HUES48 (cell line): ENCODE results near the gene ZNF761.
A peak's percentile ranks its signal among the peaks of the same experiment; 100 is the strongest.
"Not testable (repeated sequence)": the region's sequence is repeated elsewhere in the genome, so short reads cannot be mapped to it uniquely, and the experiment has no call there.

Experiments
- H3K27ac ChIP-seq: one replicate; pipeline ENCODE4 v1.7.0; 2013; ENCODE audit warnings: low read depth, low read length, inconsistent platforms
- H3K27me3 ChIP-seq: 2 replicates; pipeline ENCODE4 v1.6.1; 2013; ENCODE audit warnings: mild to moderate bottlenecking, low read length; ENCODE audit not compliant: control insufficient read depth, insufficient read depth
- H3K36me3 ChIP-seq: 2 replicates; pipeline ENCODE4 v1.6.1; 2013; ENCODE audit warnings: low read length; ENCODE audit not compliant: control insufficient read depth, insufficient read depth
- H3K4me1 ChIP-seq: 2 replicates; pipeline ENCODE4 v1.6.1; 2013; ENCODE audit warnings: mild to moderate bottlenecking, low read length; ENCODE audit not compliant: control insufficient read depth, insufficient read depth
- H3K4me3 ChIP-seq: 2 replicates; pipeline ENCODE4 v1.5.1; 2013; ENCODE audit warnings: mild to moderate bottlenecking, low read depth, low read length
- H3K9ac ChIP-seq: 2 replicates; pipeline ENCODE4 v1.6.1; 2013; ENCODE audit warnings: mild to moderate bottlenecking, low read depth, low read length, moderate library complexity
- H3K9me3 ChIP-seq: 2 replicates; pipeline ENCODE4 v1.6.1; 2013; ENCODE audit warnings: low read length; ENCODE audit not compliant: control insufficient read depth, insufficient read depth

Gene ZNF761

DNA sequence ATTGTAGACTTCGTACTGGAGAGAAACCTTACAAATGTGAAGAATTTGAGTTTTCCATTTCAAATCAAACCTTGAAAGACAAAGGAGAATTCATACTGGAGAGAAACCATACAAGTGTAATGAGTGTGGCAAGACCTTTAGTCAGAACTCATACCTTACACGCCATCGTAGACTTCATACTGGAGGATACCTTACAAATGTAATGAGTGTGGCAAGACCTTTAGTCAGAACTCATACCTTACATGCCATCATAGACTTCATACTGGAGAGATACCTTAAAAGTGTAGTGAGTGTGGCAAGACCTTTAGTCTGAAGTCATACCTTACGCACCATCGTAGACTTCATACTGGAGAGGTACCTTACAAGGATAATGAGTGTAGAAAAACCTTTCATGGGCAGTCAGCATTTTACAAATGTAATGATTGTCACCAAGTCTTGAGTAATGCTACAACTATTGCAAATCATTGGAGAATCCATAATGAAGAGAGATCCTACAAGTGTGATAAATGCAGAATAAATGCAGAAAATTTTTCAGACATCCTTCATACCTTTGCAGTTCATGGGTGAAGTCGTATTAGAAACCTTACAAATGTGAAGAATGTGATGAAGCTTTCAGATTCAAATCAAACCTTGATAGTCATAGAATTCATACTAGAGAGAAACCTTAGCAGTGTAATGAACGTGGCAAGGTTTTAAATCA lies 22.1 kb upstream of the ZNF761 start:
- Histone ChIP-seq H3K9me3 (peaks cover 42% of the 10 kb centered on the region), H3K27me3 (no peaks in the 10 kb centered on the region)

DNA sequence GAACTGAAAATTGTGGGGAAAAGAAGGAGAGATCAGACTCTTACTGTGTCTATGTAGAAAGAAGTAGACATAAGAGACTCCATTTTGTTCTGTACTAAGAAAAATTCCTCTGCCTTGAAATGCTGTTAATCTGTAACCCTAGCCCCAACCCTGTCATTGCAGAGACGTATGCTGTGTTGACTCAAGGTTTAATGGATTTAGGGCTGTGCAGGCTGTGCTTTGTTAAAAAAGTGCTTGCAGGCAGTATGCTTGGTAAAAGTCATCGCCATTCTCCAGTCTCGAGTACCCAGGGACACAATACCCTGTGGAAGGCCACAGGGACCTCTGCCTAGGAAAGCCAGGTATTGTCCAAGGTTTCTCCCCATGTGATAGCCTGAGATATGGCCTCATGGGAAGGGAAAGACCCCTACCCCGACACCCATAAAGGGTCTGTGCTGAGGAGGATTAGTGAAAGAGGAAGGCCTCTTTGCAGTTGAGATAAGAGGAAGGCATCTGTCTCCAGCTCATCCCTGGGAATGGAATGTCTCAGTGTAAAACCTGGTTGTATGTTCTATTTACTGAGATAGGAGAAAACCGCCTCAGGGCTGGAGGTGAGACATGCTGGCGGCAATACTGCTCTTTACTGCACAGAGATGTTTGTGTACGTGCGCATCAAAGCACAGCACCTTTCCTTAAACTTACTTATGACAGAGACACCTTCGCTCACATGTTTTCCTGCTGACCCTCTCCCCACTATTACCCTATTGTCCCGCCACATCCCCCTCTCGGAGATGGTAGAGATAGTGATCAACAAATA lies 11.1 kb upstream of the ZNF761 start:
- not testable (repeated sequence) for H3K9me3 ChIP-seq, H3K4me3 ChIP-seq, H3K27me3 ChIP-seq, H3K36me3 ChIP-seq, H3K4me1 ChIP-seq, H3K9ac ChIP-seq
- peak overlapping the region; percentile 50 for H3K27ac ChIP-seq

More for the DNA sequence above, 22.1 kb upstream of the ZNF761 start:
- Histone ChIP-seq H3K4me3 (no peak overlapping the region), H3K4me1 (no peaks in the 10 kb centered on the region), H3K27ac (no peak overlapping the region), H3K9ac (no peak overlapping the region), H3K36me3 (peaks cover 44% of the 10 kb centered on the region)

DNA sequence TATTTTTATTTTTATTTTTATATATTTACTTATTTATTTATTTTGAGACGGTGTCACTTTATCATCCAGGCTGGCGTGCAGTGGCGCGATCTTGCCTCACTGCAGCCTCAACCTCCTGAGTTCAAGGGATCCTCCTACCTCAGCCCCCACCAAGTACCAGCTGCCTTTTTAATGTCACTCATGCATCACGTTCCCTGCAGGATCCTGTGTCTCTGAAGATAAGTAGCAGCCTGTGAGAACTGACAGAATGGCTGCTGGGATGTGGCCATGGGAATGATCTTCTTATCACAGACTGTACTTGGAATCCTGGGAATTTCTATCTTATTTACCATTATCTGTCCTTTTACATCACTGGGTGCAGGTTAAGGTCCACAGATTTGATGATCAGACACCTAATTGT lies 9.2 kb upstream of the ZNF761 start:
- Histone ChIP-seq H3K9ac (no peak overlapping the region), H3K27ac (no peak overlapping the region), H3K36me3 (no peaks in the 10 kb centered on the region), H3K4me3 (no peak overlapping the region), H3K27me3 (no peaks in the 10 kb centered on the region), H3K9me3 (no peaks in the 10 kb centered on the region), H3K4me1 (no peaks in the 10 kb centered on the region)

DNA sequence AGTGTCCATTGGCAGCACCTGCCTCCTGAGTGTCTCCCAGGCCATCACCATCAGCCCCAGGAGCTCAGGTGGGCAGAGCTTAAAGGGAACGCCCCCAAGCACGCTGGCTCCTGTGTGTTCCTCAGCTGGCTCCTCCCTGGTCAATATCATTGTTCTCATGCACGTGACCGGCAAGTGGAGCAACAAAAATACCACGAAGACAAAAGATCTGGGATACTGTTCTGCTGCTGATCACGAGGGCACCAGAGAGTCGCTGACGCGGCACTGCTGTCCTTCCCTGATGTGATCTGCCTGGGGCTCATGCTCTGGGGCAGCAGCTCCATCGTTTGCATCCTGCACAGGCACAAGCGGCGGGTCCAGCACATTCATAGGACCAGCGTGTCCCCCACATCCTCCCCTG lies 8.7 kb upstream of the ZNF761 start:
- not testable (repeated sequence) for H3K9ac ChIP-seq, H3K36me3 ChIP-seq, H3K4me1 ChIP-seq, H3K27ac ChIP-seq, H3K4me3 ChIP-seq, H3K9me3 ChIP-seq, H3K27me3 ChIP-seq

DNA sequence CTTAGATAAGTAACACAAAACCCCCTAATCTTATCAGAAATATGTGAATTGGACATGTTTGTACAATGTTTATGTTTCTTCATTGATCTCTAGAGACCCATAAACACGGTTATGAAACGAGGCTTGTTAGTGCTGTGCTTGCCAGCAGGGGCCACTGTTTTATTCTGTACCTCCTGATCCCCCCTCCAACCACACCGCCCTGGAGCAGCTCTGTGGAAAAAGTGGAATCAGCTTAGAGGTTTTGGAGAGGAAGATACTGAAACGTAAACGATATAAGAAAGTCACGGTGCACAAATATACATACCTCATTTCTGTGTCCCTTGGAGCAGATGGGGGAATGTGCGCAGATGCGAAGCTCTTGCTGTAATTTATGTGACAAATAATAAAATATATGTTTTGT lies 8.1 kb upstream of the ZNF761 start:
- H3K9ac ChIP-seq, H3K36me3 ChIP-seq, H3K4me3 ChIP-seq, H3K27ac ChIP-seq, H3K9me3 ChIP-seq, H3K27me3 ChIP-seq, H3K4me1 ChIP-seq: not testable (repeated sequence)

DNA sequence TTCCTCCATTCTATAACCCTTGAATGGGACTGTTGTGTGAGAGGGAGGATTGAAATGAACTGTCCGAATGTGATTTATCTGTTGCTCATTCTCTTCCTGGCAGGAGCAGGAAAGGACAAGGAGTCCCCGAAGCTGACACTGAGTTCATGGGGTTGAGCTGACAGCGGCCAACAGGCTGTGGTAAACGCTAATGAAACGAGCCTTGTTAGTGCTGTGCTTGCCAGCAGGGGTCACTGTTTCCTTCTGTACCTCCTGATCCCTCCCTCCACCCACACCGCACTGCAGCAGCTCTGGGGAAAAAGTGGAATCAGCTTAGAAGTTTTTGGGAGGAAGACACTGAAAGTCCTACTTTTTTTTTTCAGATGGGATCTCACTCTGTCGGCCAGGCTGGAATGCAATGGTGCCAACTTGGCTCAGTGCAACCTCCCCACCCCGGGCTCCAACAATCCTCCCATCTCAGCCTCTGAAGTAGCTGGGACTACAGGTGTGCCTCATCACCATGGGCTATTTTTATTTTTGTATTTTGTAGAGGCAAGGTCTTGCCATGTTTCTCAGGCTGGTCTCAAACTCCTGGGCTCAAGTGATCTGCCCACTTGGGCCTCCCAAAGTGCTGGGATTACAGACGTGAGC lies 6.7 kb upstream of the ZNF761 start:
- Histone ChIP-seq H3K36me3 (no peaks in the 10 kb centered on the region), H3K9ac (no peak overlapping the region), H3K9me3 (no peaks in the 10 kb centered on the region), H3K27me3 (no peaks in the 10 kb centered on the region), H3K4me3 (no peak overlapping the region), H3K4me1 (no peaks in the 10 kb centered on the region), H3K27ac (no peak overlapping the region)

DNA sequence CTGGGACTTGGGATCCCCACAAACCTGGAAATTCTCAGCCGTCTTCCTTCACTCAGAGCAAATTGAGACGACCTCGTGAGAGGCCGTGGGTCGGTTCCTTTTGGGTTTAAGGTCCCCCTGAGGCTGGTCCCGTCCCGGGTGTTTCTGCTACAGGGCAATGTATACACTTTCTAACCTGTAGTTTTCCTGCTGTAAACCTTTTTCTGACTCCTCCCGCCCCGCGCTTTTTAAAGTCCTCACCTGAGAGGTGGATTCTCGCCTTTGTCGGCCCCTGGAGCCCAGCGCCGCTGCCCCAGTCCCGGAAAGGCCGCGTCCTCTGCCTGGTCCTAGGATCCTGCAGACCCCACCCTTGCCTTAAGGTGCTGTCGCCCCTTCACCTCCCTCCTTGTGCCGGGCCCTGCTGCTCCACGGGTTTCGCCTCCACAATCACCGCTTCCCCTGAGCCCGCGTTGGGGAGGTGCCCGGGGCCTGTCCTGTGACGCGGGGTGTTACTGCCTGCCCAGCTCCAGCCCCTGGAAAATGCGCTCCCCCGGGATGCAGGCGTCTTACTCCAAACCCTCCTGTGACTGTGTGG lies 391 bp downstream of the ZNF761 start:
- Histone ChIP-seq H3K9me3 (no peaks in the 10 kb centered on the region), H3K27me3 (no peaks in the 10 kb centered on the region), H3K36me3 (peaks cover 36% of the 10 kb centered on the region), H3K27ac (peak overlapping the region; percentile 60), H3K9ac (peak overlapping the region; percentile 67), H3K4me3 (peak overlapping the region; percentile 95), H3K4me1 (peaks cover 7% of the 10 kb centered on the region)

DNA sequence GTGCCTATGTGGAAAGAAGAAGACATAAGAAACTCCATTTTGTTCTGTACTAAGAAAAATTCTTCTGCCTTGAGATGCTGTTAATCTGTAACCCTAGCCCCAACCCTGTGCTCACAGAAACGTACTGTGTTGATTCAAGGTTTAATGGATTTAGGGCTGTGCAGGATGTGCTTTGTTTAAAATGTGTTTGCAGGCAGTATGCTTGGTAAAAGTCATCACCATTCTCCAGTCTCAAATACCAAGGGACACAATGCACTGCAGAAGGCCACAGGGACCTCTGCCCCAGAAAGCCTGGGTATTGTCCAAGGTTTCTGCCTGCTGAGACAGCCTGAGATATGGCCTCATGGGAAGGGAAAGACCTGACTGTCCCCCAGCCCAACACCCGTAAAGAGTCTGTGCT lies 12.0 kb downstream of the ZNF761 start:
- not testable (repeated sequence) for H3K27me3 ChIP-seq, H3K4me1 ChIP-seq, H3K9ac ChIP-seq, H3K4me3 ChIP-seq, H3K27ac ChIP-seq
- Histone ChIP-seq H3K36me3 (peaks cover 75% of the 10 kb centered on the region), H3K9me3 (peaks cover 14% of the 10 kb centered on the region)

DNA sequence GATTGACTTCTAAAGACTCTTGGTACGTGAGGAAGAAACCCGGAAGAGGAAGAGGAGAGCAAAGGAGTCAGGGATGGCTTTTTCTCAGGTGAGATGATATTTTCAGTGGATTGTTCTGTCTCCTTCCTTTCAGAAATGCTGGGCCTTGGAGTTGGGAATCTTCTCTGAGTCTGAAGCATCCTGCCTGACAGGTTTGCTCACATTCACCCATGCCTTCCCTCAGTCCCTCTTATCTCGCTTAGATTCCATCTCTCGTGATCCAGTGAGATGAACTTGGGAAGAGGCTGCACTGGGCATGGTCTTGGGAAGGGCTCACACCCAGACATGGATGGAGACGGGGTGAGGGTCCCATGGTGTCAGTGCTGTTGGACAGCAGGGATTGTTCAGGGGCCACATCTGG lies 15.4 kb downstream of the ZNF761 start:
- H3K27me3 ChIP-seq, H3K4me1 ChIP-seq, H3K9ac ChIP-seq, H3K4me3 ChIP-seq, H3K27ac ChIP-seq: not testable (repeated sequence)
- Histone ChIP-seq H3K9me3 (peaks cover 11% of the 10 kb centered on the region), H3K36me3 (peaks cover 83% of the 10 kb centered on the region)

DNA sequence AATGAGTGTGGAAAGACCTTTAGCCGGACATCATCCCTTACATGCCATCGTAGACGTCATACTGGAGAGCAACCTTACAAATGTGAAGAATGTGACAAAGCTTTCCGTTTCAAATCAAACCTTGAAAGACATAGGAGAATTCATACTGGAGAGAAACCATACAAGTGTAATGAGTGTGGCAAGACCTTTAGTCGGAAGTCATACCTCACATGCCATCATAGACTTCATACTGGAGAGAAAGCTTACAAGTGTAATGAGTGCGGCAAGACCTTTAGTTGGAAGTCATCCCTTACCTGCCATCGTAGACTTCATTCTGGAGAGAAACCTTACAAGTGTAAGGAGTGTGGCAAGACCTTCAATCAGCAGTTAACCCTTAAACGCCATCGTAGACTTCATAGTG lies 24.0 kb downstream of the ZNF761 start:
- peaks cover 4% of the 10 kb centered on the region; the same call in 1 of the 2 replicates for H3K4me1 ChIP-seq
- H3K9me3 ChIP-seq = peaks cover 37% of the 10 kb centered on the region
- H3K4me3 ChIP-seq = no peak overlapping the region
- no peak overlapping the region for H3K27ac ChIP-seq
- no peaks in the 10 kb centered on the region for H3K27me3 ChIP-seq
- no peak overlapping the region for H3K9ac ChIP-seq
- peaks cover 68% of the 10 kb centered on the region for H3K36me3 ChIP-seq
